NCI-H774 (cell line): ENCODE measurements around the gene CACNG6.
"Not testable (repeated sequence)": the region's sequence is repeated elsewhere in the genome, so short reads cannot be mapped to it uniquely, and the experiment has no call there.

Experiments
- DNase-seq: peaks from one replicate; lab custom pipeline; 2025; lab: John Stamatoyannopoulos, UW

Gene CACNG6, protein sequence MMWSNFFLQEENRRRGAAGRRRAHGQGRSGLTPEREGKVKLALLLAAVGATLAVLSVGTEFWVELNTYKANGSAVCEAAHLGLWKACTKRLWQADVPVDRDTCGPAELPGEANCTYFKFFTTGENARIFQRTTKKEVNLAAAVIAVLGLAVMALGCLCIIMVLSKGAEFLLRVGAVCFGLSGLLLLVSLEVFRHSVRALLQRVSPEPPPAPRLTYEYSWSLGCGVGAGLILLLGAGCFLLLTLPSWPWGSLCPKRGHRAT

DNA sequence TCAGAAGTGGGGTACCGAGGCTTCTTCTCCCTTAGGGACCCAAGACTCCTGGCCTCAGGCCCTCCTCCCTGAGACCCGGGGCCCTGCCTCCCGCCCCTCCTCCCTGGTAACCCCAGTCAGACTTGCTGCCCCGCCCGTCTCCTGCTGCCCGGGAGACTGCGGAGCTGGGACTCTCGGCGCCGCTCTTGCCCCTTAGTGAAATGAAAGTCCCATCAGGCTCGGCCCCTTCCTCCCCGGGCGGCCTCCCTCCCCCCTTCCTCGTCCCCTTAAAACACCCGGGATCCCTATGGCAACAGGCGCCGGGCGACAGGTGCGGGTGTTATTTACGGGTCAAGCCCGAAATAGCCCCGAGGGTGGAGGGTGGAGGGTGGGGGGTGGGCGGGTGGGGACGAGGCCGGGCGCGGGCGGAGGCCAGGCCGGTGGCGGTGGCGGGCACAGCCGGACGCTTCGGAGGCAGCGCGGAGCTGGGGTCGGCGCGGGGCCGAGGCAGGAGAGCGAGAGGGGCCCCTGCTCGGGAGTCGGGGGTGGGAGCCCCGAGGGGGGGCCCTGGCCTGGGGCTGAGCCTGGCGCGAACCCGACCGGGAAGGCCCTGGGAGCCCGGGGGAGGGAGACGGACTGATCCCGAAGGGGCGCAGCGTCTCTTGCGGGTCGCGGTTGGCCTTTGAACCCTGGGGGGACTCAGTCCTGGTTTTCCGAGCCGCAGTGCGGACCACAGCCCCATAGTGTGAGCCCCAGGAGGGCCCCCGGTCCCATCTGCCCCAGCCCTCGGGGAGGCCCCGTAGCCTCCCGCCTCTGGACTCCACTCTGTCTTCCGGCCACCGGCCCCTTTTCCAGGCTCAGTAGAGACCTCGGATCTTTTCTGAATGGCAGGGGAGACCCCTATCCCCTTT, at the start of gene CACNG6:
CACNG6 (plus strand) TSS at position 414 of the 890 bp plus-strand sequence. CDS start 1,241 bp downstream, outside the sequence.
- DNase-seq: no peak

GRCh38 chr19:53942001-53942786, 49.2 kb upstream of the CACNG6 start:
- DNase-seq: no peak

DNA sequence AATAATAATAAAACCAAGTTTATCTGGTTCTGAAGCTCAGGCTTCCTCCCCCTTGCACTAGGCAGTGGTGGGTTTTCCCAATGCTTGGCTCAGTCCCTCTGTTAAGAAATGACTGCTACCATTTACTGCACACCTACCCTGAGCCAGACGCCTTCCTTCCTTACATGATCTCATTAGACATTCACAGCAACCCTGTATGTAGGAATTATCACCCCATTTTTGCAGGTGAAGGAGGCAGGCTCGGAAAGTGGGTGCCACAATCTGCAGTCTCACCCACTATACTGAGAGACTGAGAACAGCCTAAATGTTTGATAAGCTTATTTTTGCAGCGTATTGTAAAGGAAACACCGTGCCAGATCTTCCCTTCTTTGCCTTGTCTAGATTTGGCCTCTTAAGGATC, 47.0 kb upstream of the CACNG6 start:
- no peak for DNase-seq

DNA sequence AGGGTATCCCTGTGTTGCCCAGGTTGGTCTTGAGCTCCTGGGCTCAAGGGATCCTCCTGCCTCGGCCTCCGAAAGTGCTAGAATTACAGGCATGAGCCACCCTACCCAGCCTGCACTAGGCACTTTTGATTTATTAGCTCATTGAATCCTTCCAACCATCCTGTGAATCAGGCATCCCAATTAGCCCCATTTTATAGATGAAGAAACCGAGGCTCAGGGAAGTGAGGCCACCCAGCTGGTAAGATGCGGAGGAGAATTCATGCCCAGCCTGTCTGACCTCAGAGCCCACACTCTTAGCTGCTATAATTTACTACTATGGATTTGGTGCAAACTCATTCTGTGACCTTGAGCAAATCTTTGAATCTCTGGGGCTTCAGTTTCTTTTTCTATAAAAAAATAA, 46.5 kb upstream of the CACNG6 start:
- no peak for DNase-seq

DNA sequence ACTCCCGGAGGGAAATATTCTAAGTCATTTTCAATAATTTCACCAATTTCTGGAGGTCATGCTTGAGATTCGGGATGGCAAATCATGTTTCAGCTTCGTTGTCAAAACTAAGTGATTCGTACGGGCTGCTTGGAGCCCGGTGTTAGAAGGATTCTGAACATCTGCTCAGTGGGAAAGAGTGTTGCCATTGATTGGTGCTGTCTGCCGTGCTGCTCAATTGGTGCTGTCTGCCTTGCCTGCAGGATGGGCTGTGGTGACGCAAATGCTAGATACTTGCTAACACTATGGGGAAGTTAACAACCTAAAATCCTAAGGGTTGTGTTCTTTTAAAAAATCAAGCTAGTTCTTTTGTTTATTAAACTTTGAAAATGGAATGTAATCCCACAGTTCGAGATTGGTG, 46.0 kb upstream of the CACNG6 start:
- no peak for DNase-seq

DNA sequence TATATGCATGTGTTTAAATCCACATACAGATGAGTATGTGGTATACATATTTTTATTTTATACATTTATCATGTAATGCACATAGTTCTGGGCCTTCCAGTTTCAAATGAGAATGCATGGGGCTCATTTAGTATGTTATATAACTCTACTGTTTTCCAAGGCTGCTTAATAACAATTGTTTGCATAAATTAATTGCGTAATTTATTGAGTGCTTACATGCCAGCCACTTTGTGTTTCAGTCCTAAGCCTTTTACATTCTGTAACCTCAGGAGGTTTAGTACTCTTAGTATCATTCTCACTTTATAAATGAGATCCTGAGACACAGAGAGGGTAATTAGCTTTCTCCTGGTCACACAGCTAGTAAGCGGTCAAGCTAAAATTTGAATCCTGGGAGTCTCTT, 45.4 kb upstream of the CACNG6 start:
- DNase-seq: no peak

GRCh38 chr19:53947624-53948023, 43.8 kb upstream of the CACNG6 start:
- DNase-seq: no peak

- not testable (repeated sequence) for DNase-seq
Observed at GRCh38 chr19:53948611-53949010, 42.8 kb upstream of the CACNG6 start.

DNA sequence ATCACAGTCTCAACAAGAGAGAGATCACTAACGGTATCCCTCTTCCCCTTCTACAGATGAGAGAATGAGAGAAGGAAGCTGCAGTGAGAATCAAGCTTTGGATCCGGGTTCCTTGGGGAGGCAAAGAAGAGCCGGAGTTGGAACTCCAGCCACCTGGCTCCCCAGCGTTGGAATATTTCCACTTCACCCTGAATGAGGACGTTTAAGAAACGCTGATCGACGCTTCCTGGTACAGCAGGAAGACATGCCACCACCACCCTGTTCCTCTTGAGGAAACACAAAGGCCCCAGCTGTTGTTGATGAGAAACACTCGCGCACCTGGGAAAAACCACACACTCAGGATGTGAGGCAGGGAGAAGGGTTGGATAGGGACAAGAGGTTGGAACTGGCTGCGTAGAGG, 40.0 kb upstream of the CACNG6 start:
- DNase-seq: no peak

- no peak for DNase-seq
Observed at GRCh38 chr19:53951947-53952346, 39.5 kb upstream of the CACNG6 start.

DNA sequence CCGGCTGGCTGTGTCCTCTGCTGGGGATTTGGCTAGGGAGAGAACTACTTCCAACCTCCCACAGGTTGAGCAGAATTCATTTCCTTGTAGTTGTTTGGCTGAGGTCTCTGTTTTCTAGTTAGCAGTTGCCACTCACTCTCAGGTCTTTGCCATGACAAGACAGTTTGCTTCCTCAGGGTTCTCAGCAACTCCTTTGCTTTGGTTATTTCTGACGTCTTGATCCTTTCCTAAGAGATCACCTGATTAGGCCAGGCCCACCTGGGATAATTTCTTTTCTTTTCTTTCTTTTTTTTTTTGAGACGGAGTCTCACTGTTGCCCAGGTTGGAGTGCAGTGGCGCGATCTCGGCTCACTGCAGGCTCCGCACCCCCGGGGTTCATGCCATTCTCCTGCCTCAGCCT, 38.1 kb upstream of the CACNG6 start:
- DNase-seq: no peak

DNA sequence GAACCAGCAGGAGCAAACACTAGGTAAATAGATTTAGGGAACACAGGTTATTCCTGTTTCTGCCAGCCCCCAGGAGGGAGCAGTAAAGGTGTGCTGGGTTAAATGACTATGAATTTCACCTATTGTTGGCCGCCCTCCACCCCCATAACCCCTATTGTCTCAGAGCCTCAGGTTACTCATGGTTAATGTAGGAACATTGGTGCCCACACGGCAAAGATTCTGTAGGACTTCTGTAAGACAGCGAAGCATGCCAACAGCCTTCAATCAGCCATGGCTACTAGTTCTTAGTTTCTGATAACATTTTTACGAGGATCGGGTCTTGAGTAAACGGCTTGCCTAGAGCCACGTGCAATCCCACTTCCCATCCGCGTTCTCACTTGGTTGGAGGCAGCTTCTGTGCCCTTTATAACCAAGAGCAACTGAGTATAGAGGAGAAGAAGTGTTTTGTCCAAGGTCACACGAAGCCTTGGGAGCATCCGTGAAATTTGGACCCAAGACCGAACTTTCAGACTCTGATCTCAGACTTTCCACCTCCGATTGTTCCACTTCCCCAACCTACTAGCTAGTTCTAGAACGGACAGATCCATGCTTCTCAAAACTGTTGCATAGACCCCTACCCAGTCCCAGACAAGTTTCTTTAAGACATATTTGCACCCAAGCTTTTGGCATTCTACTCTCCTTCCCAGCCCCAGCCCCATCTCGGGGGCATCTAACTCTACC, 33.8 kb upstream of the CACNG6 start:
- DNase-seq: no peak

DNA sequence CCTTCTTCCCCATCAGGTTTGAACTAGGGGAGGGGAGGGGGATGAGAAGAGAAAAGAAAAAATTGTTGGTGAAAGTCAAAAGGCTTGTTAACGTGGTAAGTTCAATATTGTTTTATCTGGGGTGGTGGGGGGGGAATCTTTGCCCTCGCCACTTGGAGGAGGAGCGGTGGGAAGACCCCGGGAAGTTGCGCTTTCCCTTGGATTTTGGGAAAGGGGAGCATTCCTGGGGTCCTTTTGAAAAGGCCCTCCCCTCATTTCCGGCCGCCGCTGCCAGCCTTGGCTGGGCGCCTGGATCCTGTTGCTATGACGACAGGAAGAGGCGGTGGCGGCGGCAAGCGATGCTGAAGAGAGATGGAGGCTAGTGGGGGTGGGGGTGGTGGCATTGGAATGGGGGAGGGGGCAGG, 33.3 kb upstream of the CACNG6 start:
- DNase-seq: no peak

- DNase-seq: no peak
Observed at GRCh38 chr19:53958823-53959757, 32.3 kb upstream of the CACNG6 start.

- DNase-seq: no peak
Observed at GRCh38 chr19:53960187-53960586, 31.2 kb upstream of the CACNG6 start.

- no peak for DNase-seq
Observed at GRCh38 chr19:53960886-53961285, 30.6 kb upstream of the CACNG6 start.

GRCh38 chr19:53961523-53962356, 29.7 kb upstream of the CACNG6 start:
- no peak for DNase-seq

GRCh38 chr19:53962887-53963431, 28.5 kb upstream of the CACNG6 start, which contains the start of gene CACNG8:
Gene CACNG8 (plus strand): TSS chr19:53962937.
- DNase-seq: no peak

DNA sequence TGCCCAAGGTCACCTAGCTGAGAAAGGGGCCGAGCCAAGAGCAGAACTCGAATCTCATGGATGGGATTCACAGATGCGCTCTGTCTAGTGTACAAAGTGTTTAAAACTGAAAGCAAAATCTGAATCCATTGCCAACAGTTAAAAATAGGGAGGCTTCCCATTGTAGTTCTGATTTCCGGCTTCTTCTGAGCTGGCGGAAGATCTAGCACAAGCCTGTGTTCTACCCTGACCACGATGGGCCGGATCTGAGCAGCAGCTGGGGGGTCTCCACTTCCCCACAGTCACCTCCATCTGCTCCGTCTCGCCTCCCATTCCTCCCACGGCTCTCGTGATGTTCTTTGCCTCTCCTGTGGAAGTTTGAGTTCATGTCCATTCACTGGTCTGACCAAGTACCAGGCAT, 26.3 kb upstream of the CACNG6 start:
- DNase-seq: no peak
